Prostate gland (tissue), 2 donors: Measurements from ENCODE around the gene RARG.

Source experiments
- CTCF ChIP-seq, 4 experiments: fragments of 200-600 bp in 2 of 4; fragments of 450-650 bp in 2 of 4; sonication (generic) in 2 of 4; IDR thresholded peaks; 1 replicate in 3 of 4; 2 replicates in 1 of 4; pipeline ENCODE4 v1.5.1; 2016 to 2019; ENCODE audit warnings: antibody characterized with exemption in 4 of 4, mild to moderate bottlenecking in 2 of 4, moderate library complexity in 2 of 4
- POLR2A ChIP-seq: fragments of 450-650 bp; IDR thresholded peaks from one replicate; pipeline ENCODE4 v1.6.1; 2016; ENCODE audit warnings: antibody characterized with exemption, mild to moderate bottlenecking
- POLR2AphosphoS5 ChIP-seq: sonication (generic); formaldehyde crosslinking; IDR thresholded peaks from one replicate; pipeline ENCODE4 v1.6.1; 2017; ENCODE audit warnings: antibody characterized with exemption

GRCh38 chr12:53274445-53274844 lies 42.4 kb upstream of the RARG start:
- TF ChIP-seq POLR2A (no peak), CTCF (IDR thresholded peaks at IDR 0.05) (no peak), POLR2AphosphoS5 (no peak)
